ENCODE results near the gene THOC2.
"Not testable (repeated sequence)": the region's sequence is repeated elsewhere in the genome, so short reads cannot be mapped to it uniquely, and the experiment has no call there.

THOC2 gene

GRCh38 chrX:123738378-123738940, 5.6 kb upstream of the THOC2 start:
- DNase-seq = no peak

DNA sequence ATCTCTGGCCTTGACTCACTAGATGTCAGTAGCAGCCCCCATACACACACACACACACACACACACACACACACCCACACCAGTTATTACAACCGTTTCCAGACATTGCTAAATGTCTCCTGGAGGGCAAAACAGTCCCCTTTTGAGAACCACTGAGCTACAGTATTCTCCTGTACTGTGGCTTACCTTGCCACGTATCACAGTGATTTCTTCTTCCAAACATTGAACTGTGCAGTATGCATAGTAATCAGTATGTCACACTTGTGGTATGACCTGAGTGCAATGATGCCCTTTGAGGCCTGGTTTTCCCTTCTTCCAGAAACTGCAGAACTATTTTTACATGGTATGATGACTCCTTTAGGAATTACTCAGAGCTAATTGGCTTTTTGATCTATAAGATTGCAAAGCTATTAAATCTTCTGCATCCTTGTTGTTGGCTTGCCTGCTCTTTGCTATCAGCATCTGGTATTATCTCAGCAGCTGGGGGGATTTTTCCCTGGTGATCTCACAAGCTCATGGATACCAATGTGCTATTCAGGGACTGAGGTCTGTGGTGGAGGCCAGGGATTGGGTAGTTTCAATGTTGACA, 3.6 kb upstream of the THOC2 start:
- DNase-seq = peak in 2 of 4 experiments; percentile 2 to 8

DNA sequence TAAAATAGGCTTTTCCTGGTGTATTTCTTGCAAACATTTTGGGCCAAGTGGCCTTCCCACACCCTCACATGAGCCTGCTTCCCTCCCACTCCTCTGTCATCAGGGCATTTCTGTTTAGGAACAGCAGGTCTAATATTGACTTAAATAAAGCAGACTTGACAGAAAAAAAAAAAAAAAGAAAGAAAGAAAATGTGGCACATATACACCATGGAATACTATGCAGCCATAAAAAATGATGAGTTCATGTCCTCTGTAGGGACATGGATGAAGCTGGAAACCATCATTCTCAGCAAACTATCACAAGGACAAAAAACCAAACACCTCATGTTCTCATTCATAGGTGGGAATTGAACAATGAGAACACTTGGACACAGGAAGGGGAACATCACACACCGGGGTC, 2.3 kb upstream of the THOC2 start:
- DNase-seq = not testable (repeated sequence)

DNA sequence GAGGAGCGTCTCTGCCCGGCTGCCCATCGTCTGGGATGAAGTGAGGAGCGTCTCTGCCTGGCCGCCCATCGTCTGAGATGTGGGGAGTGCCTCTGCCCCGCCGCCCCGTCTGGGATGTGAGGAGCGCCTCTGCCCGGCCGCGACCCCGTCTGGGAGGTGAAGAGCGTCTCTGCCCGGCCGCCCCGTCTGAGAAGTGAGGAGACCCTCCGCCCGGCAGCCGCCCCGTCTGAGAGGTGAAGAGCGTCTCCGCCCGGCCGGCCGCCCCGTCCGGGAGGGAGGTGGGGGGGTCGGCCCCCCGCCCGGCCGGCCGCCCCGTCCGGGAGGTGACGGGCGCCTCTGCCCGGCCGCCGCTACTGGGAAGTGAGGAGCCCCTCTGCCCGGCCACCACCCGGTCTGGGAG, 1.2 kb upstream of the THOC2 start:
- not testable (repeated sequence) for DNase-seq

DNA sequence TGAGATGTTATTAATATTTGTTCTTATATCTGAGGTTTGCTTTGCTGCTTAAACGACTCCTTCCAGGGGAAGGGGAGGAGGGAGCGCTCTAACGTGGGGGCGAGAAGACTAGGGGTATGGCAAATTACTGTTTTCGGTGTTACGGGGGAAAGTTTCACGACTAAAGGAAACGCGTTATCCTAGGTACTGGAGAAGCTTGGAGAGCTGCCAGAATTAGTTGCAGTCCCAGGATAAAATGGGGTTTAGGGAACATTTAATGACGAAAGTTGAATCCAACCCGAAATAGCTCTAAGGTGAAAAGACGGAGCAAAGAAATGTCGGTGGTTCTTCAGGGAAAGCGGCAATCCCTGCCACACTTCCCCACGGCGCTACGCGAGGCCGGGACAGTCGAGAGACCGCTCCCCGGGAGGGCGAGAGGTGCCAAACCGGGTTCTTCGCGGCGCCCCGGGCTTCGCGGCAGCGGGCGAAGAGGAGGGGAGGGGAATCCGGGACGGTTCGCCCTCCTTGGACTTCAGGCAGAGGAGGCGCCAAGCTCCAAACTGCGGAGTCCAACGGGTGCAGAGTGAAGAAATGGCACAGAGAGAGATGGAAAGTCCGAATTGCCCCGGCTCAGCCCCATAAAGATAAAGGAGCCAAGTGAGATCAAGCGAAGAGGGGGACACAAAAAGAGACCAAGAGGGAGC, 724 bp downstream of the THOC2 start:
- peak in 2 of 4 experiments; percentile 7 to 42 for DNase-seq

- DNase-seq = peak in 3 of 4 experiments; percentile 16 to 59 (median 45)
These were observed 1.4 kb downstream of the THOC2 start for GRCh38 chrX:123731258-123731986.

GRCh38 chrX:123728554-123728953, 4.3 kb downstream of the THOC2 start:
- no peak for DNase-seq

DNA sequence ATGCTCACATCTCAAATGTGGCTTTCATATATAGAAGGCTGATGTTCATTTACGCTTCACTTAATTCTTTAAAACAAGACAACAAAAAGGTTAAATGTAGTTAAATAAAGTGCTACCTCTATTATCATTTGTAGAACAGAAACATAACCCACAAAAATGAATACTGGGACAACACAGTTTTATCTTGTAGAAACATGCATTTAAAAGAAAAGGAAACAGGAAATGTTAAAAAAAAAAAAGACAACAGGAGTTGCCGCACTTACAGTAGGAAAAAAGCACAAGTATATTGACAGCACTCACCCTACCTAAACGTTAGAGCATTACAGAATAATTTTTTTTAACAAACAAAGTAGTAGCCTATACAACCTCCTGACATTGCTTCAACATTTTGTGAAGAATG, 4.8 kb downstream of the THOC2 start:
- no peak for DNase-seq

- DNase-seq = not testable (repeated sequence)
These were observed 10.7 kb downstream of the THOC2 start for GRCh38 chrX:123722193-123722592.

DNA sequence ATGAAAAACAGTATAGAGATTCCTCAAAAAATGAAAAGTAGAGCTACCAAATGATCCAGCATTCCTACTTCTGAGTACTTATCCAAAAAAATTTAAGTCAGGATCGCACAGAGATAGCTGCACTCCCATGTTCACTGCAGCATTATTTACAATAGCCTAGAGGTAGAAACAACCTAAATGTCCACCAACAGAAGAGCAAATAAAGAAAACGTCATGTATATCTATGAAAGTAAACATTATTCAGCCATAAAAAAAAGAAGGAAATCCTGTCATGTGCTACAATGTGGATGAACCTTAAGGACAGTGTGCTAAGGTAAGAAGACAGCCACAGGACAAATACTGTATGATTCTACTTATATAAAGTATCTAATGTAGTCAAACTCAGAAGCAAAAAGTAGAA, 12.4 kb downstream of the THOC2 start:
- no peak for DNase-seq

GRCh38 chrX:123713841-123714240, 19.0 kb downstream of the THOC2 start:
- no peak for DNase-seq

- DNase-seq = no peak
These were observed 19.4 kb downstream of the THOC2 start for GRCh38 chrX:123713434-123713833.

- DNase-seq = not testable (repeated sequence)
These were observed 21.7 kb downstream of the THOC2 start for GRCh38 chrX:123711201-123711600.

GRCh38 chrX:123704781-123705180, 28.1 kb downstream of the THOC2 start:
- DNase-seq = no peak

DNA sequence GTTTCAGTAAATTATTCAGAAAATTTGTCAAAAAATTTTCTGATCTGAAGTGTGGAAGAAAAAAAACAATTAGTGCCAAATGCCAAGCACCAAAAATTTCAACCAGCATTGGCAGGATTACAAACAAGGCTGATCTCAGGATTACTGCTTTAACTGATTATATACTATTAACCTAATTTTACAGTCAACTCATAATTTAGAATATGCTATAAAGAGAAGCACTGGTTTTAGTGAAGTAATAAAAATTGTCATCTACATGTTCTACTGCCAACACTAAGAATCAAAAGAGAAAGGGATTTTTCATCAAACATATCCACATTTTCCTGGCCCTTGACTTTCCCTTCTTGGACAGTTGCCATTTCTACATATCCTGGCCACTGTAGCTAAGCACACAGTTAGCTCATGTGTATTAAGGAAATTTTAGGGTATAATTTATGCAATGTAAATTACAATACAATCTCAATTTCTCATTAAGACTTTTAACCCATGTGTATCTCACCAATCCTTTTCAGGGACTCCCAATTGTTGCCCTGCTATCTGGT, 33.8 kb downstream of the THOC2 start:
- DNase-seq = no peak

- no peak for DNase-seq
These were observed 36.5 kb downstream of the THOC2 start for GRCh38 chrX:123696334-123696733.

GRCh38 chrX:123695242-123695641, 37.6 kb downstream of the THOC2 start:
- DNase-seq = no peak

- no peak for DNase-seq
These were observed 41.1 kb downstream of the THOC2 start for GRCh38 chrX:123691776-123692175.

DNA sequence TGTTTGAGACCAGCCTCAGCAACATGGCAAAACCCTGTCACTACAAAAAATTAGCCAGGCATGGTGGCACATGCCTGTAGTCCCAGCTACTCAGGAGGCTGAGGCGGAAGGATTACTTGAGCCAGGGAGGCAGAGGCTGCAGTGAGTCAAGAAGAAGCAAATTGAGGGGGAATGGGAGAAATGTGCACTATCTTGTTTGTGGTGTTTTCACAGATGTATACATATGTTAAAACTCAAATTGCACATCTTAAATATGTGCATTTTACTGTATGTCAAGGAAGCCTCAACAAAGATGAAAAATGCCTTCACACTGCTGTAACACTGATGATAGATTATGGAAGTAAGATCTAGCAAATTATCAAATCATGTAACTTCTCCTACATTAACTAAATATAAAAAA, 44.3 kb downstream of the THOC2 start:
- no peak for DNase-seq

- DNase-seq = peak; percentile 2 to 75 (median 38)
These were observed 47.6 kb downstream of the THOC2 start for GRCh38 chrX:123685232-123685631.

DNA sequence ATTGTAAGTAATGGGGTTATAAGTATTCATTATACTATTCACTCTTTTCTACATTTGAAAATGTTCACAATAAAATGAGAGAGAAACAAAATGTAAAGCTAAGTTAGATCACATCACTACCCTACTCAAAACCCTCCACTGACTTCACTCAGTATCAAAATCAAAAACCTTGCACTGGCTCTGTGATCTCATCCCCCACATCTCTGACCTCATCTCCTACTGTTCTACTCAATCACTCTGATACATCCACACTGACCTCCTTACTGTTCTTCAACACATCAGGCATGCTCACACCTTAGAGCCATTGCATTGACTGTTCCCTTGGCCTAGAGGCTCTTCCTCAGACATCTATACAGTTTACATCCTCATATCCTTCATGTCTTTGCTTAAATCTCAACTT, 50.7 kb downstream of the THOC2 start:
- DNase-seq = no peak

DNA sequence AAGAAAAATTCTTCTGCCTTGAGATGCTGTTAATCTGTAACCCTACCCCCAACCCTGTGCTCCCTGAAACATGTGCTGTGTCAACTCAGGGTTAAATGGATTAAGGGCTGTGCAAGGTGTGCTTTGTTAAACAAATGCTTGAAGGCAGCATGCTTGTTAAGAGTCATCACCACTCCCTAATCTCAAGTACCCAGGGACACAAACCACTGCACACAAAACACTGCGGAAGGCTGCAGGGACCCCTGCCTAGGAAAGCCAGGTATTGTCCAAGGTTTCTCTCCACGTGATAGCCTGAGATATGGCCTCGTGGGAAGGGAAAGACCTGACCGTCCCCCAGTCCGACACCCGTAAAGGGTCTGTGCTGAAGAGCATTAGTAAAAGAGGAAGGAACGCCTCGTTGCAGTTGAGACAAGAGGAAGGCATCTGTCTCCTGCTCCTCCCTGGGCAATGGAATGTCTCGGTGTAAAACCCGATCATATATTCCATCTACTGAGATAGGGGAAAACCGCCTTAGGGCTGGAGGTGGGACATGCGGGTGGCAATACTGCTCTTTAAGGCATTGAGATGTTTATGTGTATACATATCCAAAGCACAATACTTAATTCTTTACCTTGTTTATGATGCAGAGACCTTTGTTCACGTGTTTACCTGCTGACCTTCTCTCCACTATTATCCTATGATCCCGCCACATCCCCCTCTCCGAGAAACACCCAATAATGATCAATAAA, 53.0 kb downstream of the THOC2 start:
- not testable (repeated sequence) for DNase-seq

DNA sequence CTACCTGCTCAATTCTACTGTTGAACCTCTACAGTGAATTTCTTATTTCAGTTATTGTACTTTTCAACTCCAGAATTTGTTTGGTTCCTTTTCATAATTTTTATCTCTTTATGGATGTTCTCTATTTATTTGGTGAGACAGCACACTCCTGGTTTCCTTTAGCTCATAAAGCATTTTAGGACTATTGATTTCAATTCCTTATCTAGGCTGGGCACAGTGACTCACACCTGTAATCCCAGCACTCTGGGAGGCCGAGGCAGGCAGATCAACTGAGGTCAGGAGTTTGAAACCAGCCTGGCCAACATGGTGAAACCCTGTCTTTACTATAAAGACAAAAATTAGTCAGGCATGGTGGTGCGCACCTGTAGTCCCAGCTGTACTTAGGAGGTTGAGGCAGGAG, 57.7 kb downstream of the THOC2 start:
- no peak for DNase-seq

Data from suppressor macrophage (primary cell).